ENCODE data around the gene PARP15.

DNA sequence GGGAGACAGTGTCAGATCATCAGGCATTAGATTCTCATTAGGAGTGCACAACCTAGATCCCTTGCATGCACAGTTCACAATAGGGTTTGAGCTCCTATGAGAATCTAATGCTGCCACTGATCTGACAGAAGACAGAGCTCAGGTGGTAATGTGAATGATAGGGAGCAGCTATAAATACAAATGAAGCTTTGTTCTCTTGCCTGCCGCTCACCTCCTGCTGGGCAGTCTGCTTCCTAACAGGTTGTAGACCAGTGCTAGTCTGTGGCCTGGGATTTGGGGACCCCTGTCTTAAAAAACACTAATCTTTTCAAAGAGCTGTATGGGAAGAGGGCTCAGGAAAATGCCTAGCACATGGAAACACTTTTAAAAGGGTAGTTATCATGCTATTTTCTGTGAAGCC is 52.3 kb downstream of the PARP15 start:
- TF ChIP-seq, protein P1, sequence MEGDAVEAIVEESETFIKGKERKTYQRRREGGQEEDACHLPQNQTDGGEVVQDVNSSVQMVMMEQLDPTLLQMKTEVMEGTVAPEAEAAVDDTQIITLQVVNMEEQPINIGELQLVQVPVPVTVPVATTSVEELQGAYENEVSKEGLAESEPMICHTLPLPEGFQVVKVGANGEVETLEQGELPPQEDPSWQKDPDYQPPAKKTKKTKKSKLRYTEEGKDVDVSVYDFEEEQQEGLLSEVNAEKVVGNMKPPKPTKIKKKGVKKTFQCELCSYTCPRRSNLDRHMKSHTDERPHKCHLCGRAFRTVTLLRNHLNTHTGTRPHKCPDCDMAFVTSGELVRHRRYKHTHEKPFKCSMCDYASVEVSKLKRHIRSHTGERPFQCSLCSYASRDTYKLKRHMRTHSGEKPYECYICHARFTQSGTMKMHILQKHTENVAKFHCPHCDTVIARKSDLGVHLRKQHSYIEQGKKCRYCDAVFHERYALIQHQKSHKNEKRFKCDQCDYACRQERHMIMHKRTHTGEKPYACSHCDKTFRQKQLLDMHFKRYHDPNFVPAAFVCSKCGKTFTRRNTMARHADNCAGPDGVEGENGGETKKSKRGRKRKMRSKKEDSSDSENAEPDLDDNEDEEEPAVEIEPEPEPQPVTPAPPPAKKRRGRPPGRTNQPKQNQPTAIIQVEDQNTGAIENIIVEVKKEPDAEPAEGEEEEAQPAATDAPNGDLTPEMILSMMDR (IDR thresholded peaks at IDR 0.05), result no peak
- no peak for TF ChIP-seq POLR2A (IDR thresholded peaks at IDR 0.05)

Measured in vagina (tissue), 2 donors.